BLaER1 treated with 17β-estradiol and CSF1 and Interleukin-3, amounts not matched to agents 10 nM and 100 nM (cell line): ENCODE measurements around the gene ARID1B.

Source experiments
- H3K27ac ChIP-seq, 11 experiments: shearing (Covaris generic); formaldehyde crosslinking; 2 replicates each; pipeline ENCODE4 v1.8.1; 2022
- H3K27me3 ChIP-seq, 11 experiments: shearing (Covaris generic); formaldehyde crosslinking; 2 replicates each; pipeline ENCODE4 v1.8.1; 2022
- H3K36me3 ChIP-seq, 11 experiments: shearing (Covaris generic); formaldehyde crosslinking; 2 replicates each; pipeline ENCODE4 v1.8.1; 2022
- H3K4me1 ChIP-seq, 10 experiments: shearing (Covaris generic); formaldehyde crosslinking; 2 replicates each; pipeline ENCODE4 v1.8.1; 2022
- H3K4me2 ChIP-seq, 11 experiments: shearing (Covaris generic); formaldehyde crosslinking; 2 replicates each; pipeline ENCODE4 v1.8.1; 2022
- H3K4me3 ChIP-seq, 10 experiments: shearing (Covaris generic); formaldehyde crosslinking; 2 replicates each; pipeline ENCODE4 v1.8.1; 2022
- H3K9ac ChIP-seq, 11 experiments: shearing (Covaris generic); formaldehyde crosslinking; 2 replicates each; pipeline ENCODE4 v1.8.1; 2022
- H3K9me3 ChIP-seq, 11 experiments: shearing (Covaris generic); formaldehyde crosslinking; replicated peaks in 1 of 11; 2 replicates each; pipeline ENCODE4 v1.8.1; 2022
- H4K20me1 ChIP-seq, 11 experiments: shearing (Covaris generic); formaldehyde crosslinking; 2 replicates each; pipeline ENCODE4 v1.8.1; 2022
- Cebpa-rat ChIP-seq, 11 experiments: shearing (Covaris generic); IDR thresholded peaks; 2 replicates each; pipeline ENCODE4 v1.8.1; 2022

Gene ARID1B

DNA sequence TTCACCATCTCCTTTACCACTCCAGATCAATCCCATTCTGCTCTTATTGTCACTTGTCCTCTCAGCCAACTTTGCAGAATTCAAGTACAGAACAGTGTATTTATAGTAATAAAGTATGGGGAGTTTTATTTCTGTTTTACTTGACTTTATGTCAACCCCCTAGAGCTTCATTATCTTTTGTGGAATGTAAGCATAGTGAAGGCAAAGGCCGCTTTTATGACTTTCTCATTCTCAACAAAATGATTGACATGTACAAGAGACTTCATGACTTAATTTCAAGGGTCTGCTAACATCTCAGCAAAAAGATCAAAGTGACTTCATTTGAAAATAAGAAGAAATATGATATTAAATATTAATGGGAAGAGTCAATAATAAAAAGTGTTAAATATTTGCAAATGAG lies 28.7 kb upstream of the ARID1B start:
- Histone ChIP-seq H3K9ac (no peak overlapping the region), H3K27ac (no peak overlapping the region), H3K4me2 (no peak overlapping the region), H3K36me3 (no peaks in the 10 kb centered on the region), H3K4me1 (peaks cover 5 to 12% (median 10%) of the 10 kb centered on the region in 10 experiments; a peak in 18 of 20 replicates), H3K27me3 (no peaks in the 10 kb centered on the region), H3K9me3 (no peaks in the 10 kb centered on the region), H3K4me3 (no peak overlapping the region), H4K20me1 (no peaks in the 10 kb centered on the region)
- TF ChIP-seq Cebpa-rat (IDR thresholded peaks at IDR 0.05), result no peak

DNA sequence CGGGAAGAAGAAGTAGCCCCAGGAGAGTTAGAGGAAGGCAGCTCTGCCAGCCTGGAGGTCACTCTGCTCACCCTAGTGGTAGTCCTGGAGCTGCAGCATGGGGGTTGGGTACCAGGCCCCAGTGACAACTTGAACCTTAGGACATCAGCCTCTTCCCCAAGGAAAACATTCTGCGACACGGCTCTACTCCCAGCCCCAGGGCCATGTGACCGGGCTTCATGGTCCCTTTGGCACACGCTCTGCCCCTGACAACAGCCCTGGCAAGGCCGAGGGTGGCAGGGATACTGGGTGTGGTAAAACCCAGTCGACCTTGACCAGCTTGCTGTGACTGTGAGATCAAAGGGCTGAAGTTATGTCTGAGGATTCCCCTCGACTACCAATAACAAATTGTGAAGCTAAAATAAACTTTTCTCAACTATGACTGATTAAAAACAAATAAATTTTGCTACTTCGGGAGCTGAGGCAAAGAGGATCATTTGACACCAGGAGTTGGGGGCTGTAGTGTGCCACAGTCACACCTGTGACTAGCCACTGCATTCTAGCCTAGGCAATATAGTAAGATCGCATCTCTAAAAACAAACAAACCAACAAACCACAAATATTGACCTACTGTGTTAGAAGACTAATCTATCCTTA lies 24.4 kb upstream of the ARID1B start:
- Histone ChIP-seq H3K4me3 (no peak overlapping the region), H3K27ac (no peak overlapping the region), H3K4me1 (peaks cover 5 to 18% (median 10%) of the 10 kb centered on the region in 10 experiments; a peak in 18 of 20 replicates), H3K4me2 (peak overlapping the region; percentile 3 to 70 (median 51); a peak in 20 of 22 replicates), H4K20me1 (no peaks in the 10 kb centered on the region), H3K36me3 (no peaks in the 10 kb centered on the region), H3K9ac (no peak overlapping the region), H3K27me3 (no peaks in the 10 kb centered on the region), H3K9me3 (no peaks in the 10 kb centered on the region)
- no peak for TF ChIP-seq Cebpa-rat (IDR thresholded peaks at IDR 0.05)

DNA sequence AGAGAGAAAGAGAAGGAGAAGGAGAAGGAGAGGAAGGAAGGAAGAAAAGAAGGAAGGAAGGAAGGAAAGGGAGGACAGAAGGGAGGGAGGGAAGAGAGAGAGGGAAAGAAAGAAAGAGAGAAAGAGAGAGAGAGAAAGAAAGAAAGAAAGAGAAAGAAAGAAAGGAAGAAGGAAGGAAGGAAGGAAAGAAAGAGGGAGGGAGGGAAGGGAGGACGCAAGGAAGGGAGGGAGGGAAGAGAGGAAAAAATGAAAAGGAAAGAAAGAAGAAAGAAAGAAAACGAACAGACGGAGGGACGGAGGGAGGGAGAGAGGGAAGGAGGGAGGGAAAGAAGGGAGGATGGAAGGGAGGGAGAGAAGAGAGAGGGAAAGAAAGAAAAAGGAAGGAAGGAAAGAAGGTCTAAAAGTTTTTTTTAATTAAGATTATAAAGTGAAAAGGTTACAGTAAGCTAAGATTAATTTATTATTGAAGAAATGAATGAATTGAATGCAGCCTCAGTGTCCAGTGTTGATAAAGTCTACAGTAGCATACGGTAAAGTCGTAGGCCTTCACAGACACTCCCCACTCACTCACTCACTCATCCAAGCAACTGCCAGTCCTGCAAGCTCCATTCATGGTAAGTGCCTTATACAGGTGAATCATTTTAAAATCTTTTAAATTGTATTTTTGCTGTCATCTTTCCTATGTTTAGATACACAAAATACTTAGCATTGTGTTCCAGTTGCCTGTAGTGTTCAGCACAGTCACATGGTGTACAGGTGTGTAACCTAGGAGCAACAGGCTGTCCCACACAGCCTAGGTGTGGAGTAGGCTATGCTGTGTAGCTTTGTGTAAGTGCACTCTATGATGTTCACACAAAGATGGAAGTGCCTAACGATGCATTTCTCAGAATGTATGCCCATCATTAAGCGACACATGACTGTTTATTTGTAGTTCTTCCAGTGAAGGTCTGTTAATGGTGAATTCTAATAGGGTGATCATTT lies 20.3 kb upstream of the ARID1B start:
- Histone ChIP-seq H3K4me2 (no peak overlapping the region), H3K4me3 (no peak overlapping the region), H4K20me1 (no peaks in the 10 kb centered on the region), H3K36me3 (no peaks in the 10 kb centered on the region), H3K4me1 (peaks cover 5 to 18% (median 10%) of the 10 kb centered on the region in 10 experiments; a peak in 18 of 20 replicates), H3K27me3 (no peaks in the 10 kb centered on the region), H3K9me3 (no peaks in the 10 kb centered on the region), H3K27ac (no peak overlapping the region), H3K9ac (no peak overlapping the region)
- TF ChIP-seq Cebpa-rat (IDR thresholded peaks at IDR 0.05), result no peak

DNA sequence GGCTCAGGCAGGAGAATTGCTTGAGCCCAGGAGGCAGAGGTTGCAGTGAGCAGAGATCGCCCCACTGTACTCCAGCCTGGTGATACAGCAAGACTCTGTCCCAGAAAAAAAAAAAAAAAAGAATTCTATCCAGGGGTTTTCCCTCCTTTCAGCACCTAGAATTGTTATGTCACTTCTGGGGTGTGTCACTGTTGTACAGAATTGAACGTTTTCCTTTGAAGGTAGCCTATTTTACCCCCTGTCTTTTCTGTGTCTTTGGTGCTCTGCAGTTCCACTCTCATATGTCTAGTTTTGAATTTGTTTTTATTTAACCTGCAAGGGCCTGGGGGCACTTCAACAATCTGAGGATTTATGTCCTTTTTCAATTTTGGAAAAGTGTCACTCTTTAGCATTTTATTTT lies 19.3 kb upstream of the ARID1B start:
- Histone ChIP-seq H3K4me2 (no peak overlapping the region), H3K9me3 (no peaks in the 10 kb centered on the region), H3K4me1 (peaks cover 2 to 10% (median 3%) of the 10 kb centered on the region in 10 experiments; a peak in 17 of 20 replicates), H3K4me3 (no peak overlapping the region), H3K36me3 (no peaks in the 10 kb centered on the region), H3K9ac (no peak overlapping the region), H3K27ac (no peak overlapping the region), H3K27me3 (no peaks in the 10 kb centered on the region), H4K20me1 (no peaks in the 10 kb centered on the region)
- TF ChIP-seq Cebpa-rat (IDR thresholded peaks at IDR 0.05), result no peak

DNA sequence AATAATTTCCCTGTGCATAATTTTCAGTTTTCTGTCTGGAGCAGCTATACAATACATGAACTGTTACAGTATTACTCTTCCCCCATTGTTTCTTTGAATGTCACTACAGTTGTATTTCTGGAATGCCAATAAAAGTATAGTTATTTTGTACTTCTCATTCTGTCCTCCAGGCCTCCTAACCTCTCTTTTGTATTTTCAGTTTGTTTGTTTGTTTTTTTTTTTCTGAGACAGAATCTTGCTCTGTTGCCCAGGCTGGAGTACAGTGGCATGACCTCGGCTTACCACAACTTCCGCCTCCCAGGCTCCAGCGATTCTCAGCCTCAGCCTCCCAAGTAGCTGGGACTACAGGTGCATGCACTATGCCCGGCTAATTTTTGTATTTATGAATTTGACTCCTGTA lies 16.8 kb upstream of the ARID1B start:
- Histone ChIP-seq H3K9me3 (no peaks in the 10 kb centered on the region), H3K4me2 (no peak overlapping the region), H4K20me1 (no peaks in the 10 kb centered on the region), H3K27ac (no peak overlapping the region), H3K4me1 (0 out of 20 replicates have a peak, but pooled peaks cover 0 to 3% (median 0%) of the 10 kb centered on the region in 10 experiments), H3K27me3 (no peaks in the 10 kb centered on the region), H3K36me3 (no peaks in the 10 kb centered on the region), H3K9ac (no peak overlapping the region), H3K4me3 (no peak overlapping the region)
- TF ChIP-seq Cebpa-rat (IDR thresholded peaks at IDR 0.05), result no peak

DNA sequence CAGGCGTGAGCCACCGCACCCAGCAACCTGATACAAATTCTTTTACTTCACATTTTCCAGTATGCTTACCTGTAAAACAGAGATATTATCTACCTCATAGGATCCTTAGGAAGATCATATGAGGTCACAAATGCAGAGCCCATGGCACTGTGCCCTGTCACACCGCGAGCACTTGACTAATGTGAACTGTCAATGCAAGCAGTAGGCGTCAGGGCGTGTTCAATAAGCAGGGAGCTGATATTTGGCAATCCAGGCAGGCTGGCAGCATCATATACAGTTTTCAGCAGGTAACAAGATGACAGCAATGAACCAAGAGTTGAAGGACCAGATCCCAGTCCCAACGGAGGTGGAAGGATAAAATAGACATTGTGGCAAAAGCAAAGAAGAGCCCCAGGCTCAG lies 14.6 kb upstream of the ARID1B start:
- no peak for TF ChIP-seq Cebpa-rat (IDR thresholded peaks at IDR 0.05)
- no peak overlapping the region for H3K9ac ChIP-seq
- H3K36me3 ChIP-seq, result no peaks in the 10 kb centered on the region
- H3K4me1 ChIP-seq, result no peaks in the 10 kb centered on the region
- H3K4me3 ChIP-seq, result no peak overlapping the region
- H3K27me3 ChIP-seq, result no peaks in the 10 kb centered on the region
- H3K27ac ChIP-seq, result no peak overlapping the region
- H3K4me2 ChIP-seq, result no peak overlapping the region
- no peaks in the 10 kb centered on the region for H4K20me1 ChIP-seq
- no peaks in the 10 kb centered on the region for H3K9me3 ChIP-seq

DNA sequence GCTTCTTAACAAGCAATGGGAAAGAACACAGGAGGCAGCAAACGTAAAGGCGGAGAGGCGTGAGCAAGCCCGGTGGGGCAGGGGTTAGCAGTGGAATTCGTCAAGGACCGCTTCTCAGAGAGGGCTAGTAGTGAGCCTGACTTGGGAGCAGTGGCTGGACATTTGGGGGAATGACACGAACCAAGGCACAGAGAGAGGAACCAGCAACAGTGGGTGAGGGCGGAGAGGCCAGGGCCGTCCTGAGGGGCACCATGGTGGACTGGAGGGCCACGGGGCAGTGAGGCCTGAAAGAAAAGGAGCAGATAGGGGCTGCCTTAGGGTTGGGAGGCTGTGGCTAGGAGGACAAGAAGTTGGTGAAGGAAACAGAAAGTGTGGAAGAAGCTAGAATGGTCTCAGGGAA lies 12.1 kb upstream of the ARID1B start:
- H3K4me2 ChIP-seq, result no peak overlapping the region
- no peaks in the 10 kb centered on the region for H3K9me3 ChIP-seq
- no peaks in the 10 kb centered on the region for H4K20me1 ChIP-seq
- H3K4me3 ChIP-seq, result no peak overlapping the region
- no peak for TF ChIP-seq Cebpa-rat (IDR thresholded peaks at IDR 0.05)
- H3K4me1 ChIP-seq, result peaks cover 0 to 7% (median 0%) of the 10 kb centered on the region in 10 experiments; a peak in 1 of 20 replicates
- H3K9ac ChIP-seq, result no peak overlapping the region
- H3K36me3 ChIP-seq, result no peaks in the 10 kb centered on the region
- no peak overlapping the region for H3K27ac ChIP-seq
- H3K27me3 ChIP-seq, result no peaks in the 10 kb centered on the region

DNA sequence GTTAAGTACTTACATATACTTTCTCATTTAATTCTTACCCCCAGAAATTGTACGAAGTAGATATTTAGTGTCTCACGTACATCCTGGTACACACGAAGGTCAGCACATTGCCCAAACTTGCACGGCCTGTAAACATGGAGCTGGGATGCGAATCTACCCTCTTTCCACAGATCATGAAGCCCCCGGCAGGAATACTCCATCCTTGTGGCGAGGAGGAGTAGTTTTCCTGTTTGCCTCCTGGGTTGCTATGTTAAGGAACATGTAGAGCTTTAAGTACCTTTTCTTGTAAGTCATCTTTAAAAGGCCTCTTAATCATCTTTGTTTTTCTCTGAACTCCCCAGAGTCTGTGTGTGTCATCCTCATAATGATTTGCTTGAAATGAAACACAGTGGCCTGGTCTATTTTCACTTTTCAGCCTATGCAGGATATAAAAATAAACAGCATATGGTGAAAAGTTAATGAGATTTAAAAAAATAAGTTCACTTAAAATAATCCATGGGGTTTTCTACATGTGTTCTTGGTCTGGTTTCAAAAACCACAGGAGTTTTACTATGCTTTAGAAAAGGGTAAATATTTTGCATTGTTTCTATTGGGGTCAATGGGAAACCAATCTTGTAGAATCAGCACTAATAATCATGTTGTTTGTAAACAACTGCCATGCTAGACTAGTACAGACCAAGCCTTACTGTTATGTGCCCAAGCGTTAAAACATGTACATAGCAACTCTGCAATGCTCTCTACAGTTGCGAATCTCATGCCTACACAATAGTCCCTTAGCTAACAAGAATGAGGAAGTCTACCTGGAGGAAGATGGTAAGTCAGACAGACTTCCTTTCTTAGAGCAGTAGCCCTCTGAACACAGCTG lies 9.3 kb upstream of the ARID1B start:
- TF ChIP-seq Cebpa-rat (IDR thresholded peaks at IDR 0.05), result no peak
- H3K4me1 ChIP-seq, result peaks cover 0 to 7% (median 0%) of the 10 kb centered on the region in 10 experiments; a peak in 1 of 20 replicates
- H3K4me3 ChIP-seq, result no peak overlapping the region
- no peaks in the 10 kb centered on the region for H3K27me3 ChIP-seq
- no peaks in the 10 kb centered on the region for H4K20me1 ChIP-seq
- 0 out of 22 replicates have a peak overlapping the region, but pooled peaks of 1 of the 11 experiments have one; percentile 2 for H3K4me2 ChIP-seq
- H3K27ac ChIP-seq, result no peak overlapping the region
- H3K9ac ChIP-seq, result no peak overlapping the region
- no peaks in the 10 kb centered on the region for H3K9me3 ChIP-seq
- no peaks in the 10 kb centered on the region for H3K36me3 ChIP-seq

DNA sequence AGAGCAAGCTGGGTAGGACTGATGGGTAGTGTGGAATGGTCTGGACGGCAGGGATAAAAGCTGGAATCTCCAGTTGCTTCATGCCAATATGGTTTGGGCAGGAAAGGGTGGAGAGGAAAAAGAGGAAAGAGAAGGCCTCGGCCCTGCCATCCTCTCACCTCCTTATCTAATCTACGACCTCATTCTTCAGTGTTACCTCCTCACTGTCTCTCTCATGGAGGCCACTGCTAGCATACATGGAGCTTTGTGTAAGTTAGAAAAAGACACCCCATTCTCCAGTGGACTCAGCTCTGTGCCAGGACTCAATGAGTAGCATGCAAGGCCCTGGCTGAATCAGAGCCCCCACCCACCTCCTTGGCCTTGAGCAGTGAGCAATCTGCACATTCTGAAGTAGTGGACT lies 6.1 kb upstream of the ARID1B start:
- no peak overlapping the region for H3K4me2 ChIP-seq
- no peak overlapping the region for H3K9ac ChIP-seq
- H3K27me3 ChIP-seq, result no peaks in the 10 kb centered on the region
- H3K4me1 ChIP-seq, result peaks cover 15 to 24% (median 18%) of the 10 kb centered on the region in 10 experiments
- H3K4me3 ChIP-seq, result no peak overlapping the region
- no peaks in the 10 kb centered on the region for H3K36me3 ChIP-seq
- no peak overlapping the region for H3K27ac ChIP-seq
- TF ChIP-seq Cebpa-rat (IDR thresholded peaks at IDR 0.05), result no peak
- no peaks in the 10 kb centered on the region for H4K20me1 ChIP-seq
- H3K9me3 ChIP-seq, result no peaks in the 10 kb centered on the region
